HL-60 (cell line): ENCODE results near the gene TNP2.

Experiments used
- DNase-seq, 2 experiments: peaks; one replicate each; pipeline ENCODE4 v3.0.0-alpha.2; 2010 to 2020; ENCODE audit warnings: low read depth in 1 of 2, low spot score in 1 of 2
- H3K27ac ChIP-seq: fragments of 250-450 bp; sonication (Bioruptor Pico); replicated peaks from 2 replicates; pipeline ENCODE4 v1.5.1; 2020; ENCODE audit warnings: mild to moderate bottlenecking, moderate library complexity
- H3K27me3 ChIP-seq: fragments of 250-450 bp; sonication (Bioruptor Pico); 2 replicates; pipeline ENCODE4 v1.5.1; 2021; ENCODE audit warnings: mild to moderate bottlenecking, moderate library complexity; ENCODE audit not compliant: insufficient read depth, poor library complexity, severe bottlenecking
- H3K4me3 ChIP-seq: replicated peaks from 2 replicates; pipeline ENCODE4 v1.5.1; 2011; ENCODE audit warnings: mild to moderate bottlenecking, control low read depth, low read length; ENCODE audit not compliant: insufficient read depth
- CTCF ChIP-seq: IDR thresholded peaks from one replicate; pipeline ENCODE4 v1.5.1; 2011; ENCODE audit warnings: low read length, control low read depth, inconsistent platforms; ENCODE audit not compliant: insufficient read depth
- GABPA ChIP-seq: IDR thresholded peaks from 2 replicates; pipeline ENCODE4 v1.6.1; 2012; ENCODE audit warnings: low read depth
- POLR2AphosphoS5 ChIP-seq: IDR thresholded peaks from 2 replicates; pipeline ENCODE4 v1.6.1; 2012; ENCODE audit warnings: low read depth
- REST ChIP-seq: IDR thresholded peaks from 2 replicates; pipeline ENCODE4 v1.6.1; 2012; ENCODE audit warnings: low read depth; ENCODE audit not compliant: insufficient replicate concordance
- SPI1 ChIP-seq: IDR thresholded peaks from 2 replicates; pipeline ENCODE4 v1.6.1; 2012; ENCODE audit warnings: low read depth, mild to moderate bottlenecking, borderline replicate concordance

TNP2 gene

GRCh38 chr16:11253995-11254912, 14.9 kb downstream of the TNP2 start:
- TF ChIP-seq CTCF (no peak), POLR2AphosphoS5 (no peak), REST (no peak), GABPA (no peak), SPI1 (no peak)
- DNase-seq, result no peak

GRCh38 chr16:11253009-11253994, 15.8 kb downstream of the TNP2 start:
- Histone ChIP-seq H3K4me3 (no peak overlapping the region), H3K27ac (no peak overlapping the region), H3K27me3 (no peaks in the 10 kb centered on the region)
- no peak for DNase-seq
- TF ChIP-seq SPI1, result no peak
- no peak for TF ChIP-seq POLR2AphosphoS5
- TF ChIP-seq CTCF, result no peak
- no peak for TF ChIP-seq REST
- no peak for TF ChIP-seq GABPA

More at GRCh38 chr16:11253995-11254912, 14.9 kb downstream of the TNP2 start:
- H3K4me3 ChIP-seq, result no peak overlapping the region
- H3K27me3 ChIP-seq, result no peaks in the 10 kb centered on the region
- H3K27ac ChIP-seq, result no peak overlapping the region

- TF ChIP-seq SPI1 (no peak), POLR2AphosphoS5 (no peak), CTCF (no peak), REST (no peak), GABPA (no peak)
- DNase-seq, result no peak
- Histone ChIP-seq H3K4me3 (no peak overlapping the region), H3K27me3 (no peaks in the 10 kb centered on the region), H3K27ac (no peak overlapping the region)
Measured at GRCh38 chr16:11252482-11252931, 16.6 kb downstream of the TNP2 start.
